Stimulated activated CD8-positive, alpha-beta memory T cell treated with anti-CD3 and anti-CD28 coated beads, Interleukin-7, amount 100 ng/mL, for 48 hours (primary cell): Measurements from ENCODE around the gene ARNT2.

Experiments
- DNase-seq, 2 donors: peaks; one replicate each; pipeline ENCODE4 v3.0.0-alpha.2; 2020; ENCODE audit warnings: low read depth in 1 of 2; ENCODE audit errors: extremely low read depth in 1 of 2

ARNT2 gene

GRCh38 chr15:80405970-80406369 lies 1.8 kb downstream of the ARNT2 start:
- no peak for DNase-seq

- no peak for DNase-seq
These were observed 7.7 kb downstream of the ARNT2 start for GRCh38 chr15:80411788-80412288.

GRCh38 chr15:80414546-80415357 lies 10.6 kb downstream of the ARNT2 start:
- no peak for DNase-seq

GRCh38 chr15:80415358-80415670 lies 11.1 kb downstream of the ARNT2 start:
- no peak for DNase-seq

GRCh38 chr15:80416702-80417101 lies 12.5 kb downstream of the ARNT2 start:
- no peak for DNase-seq

GRCh38 chr15:80418892-80419537 lies 14.8 kb downstream of the ARNT2 start:
- no peak for DNase-seq

GRCh38 chr15:80419546-80419945 lies 15.4 kb downstream of the ARNT2 start:
- DNase-seq: no peak

GRCh38 chr15:80420658-80421057 lies 16.5 kb downstream of the ARNT2 start:
- no peak for DNase-seq

- DNase-seq: no peak
These were observed 19.0 kb downstream of the ARNT2 start for GRCh38 chr15:80423215-80423614.

GRCh38 chr15:80424381-80424780 lies 20.2 kb downstream of the ARNT2 start:
- no peak for DNase-seq

- no peak for DNase-seq
These were observed 22.1 kb downstream of the ARNT2 start for GRCh38 chr15:80426316-80426715.

GRCh38 chr15:80429964-80430363 lies 25.8 kb downstream of the ARNT2 start:
- DNase-seq: no peak

- no peak for DNase-seq
These were observed 27.6 kb downstream of the ARNT2 start for GRCh38 chr15:80431635-80432344.

- no peak for DNase-seq
These were observed 28.1 kb downstream of the ARNT2 start for GRCh38 chr15:80432345-80432702.

GRCh38 chr15:80433836-80434235 lies 29.7 kb downstream of the ARNT2 start:
- DNase-seq: no peak

- no peak for DNase-seq
These were observed 30.9 kb downstream of the ARNT2 start for GRCh38 chr15:80434926-80435720.

- DNase-seq: no peak
These were observed 32.5 kb downstream of the ARNT2 start for GRCh38 chr15:80436511-80437307.

GRCh38 chr15:80437334-80437891 lies 33.2 kb downstream of the ARNT2 start:
- no peak for DNase-seq

GRCh38 chr15:80439140-80439539 lies 35.0 kb downstream of the ARNT2 start:
- DNase-seq: no peak

GRCh38 chr15:80440024-80440423 lies 35.8 kb downstream of the ARNT2 start:
- no peak for DNase-seq
